ENCODE data around the gene SLC12A7. TPM values are rescaled to one million over a fixed set of nuclear protein-coding genes. Genes with fewer than 3 reads are reported as not detected.
"Not testable (repeated sequence)": the region's sequence is repeated elsewhere in the genome, so short reads cannot be mapped to it uniquely, and the experiment has no call there.

SLC12A7 gene
- total RNA-seq, 2 donors from 2014 or later = 18.4 to 34.6 TPM

DNA sequence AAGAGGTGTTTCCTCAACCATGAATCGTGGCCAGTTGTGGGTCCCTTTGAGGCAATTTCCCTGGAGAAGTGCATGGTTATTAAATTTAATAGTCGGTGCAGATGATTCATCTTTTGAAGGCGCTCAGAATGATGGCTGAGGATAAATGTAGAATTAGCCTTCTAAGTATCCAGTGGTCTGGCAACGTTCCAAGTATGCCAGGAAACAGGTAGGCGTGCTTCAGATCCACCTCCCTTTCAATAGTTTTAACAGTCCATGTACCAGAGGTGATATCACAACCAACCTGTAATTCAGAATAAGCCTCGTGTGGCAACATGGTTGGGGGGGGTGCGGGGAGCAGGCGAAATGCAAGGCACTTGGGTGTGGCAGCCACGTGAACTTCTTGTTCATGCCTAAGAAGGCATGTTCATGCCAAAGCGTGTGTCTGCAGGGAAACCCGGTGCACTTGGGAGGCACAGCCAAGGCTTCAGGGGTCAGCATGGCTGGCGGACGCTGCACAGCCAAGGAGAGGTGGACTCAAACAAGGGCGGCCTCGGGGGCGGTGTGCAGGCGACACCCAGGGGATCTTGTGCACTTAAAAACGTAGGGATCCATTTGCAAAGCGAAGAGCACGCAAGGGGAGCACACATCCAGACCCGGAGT lies 108.4 kb downstream of the SLC12A7 start:
- Histone ChIP-seq H3K4me3 (no peak overlapping the region), H3K9me3 (no peaks in the 10 kb centered on the region), H3K36me3 (no peaks in the 10 kb centered on the region), H3K27me3 (replicated peaks; ENCODE audit: insufficient read depth) (no peaks in the 10 kb centered on the region), H3K27ac (no peak overlapping the region), H3K4me1 (ENCODE audit: control insufficient read depth in 1 of 2, low read depth in 2 of 2) (no peaks in the 10 kb centered on the region)
- TF ChIP-seq, protein P1, sequence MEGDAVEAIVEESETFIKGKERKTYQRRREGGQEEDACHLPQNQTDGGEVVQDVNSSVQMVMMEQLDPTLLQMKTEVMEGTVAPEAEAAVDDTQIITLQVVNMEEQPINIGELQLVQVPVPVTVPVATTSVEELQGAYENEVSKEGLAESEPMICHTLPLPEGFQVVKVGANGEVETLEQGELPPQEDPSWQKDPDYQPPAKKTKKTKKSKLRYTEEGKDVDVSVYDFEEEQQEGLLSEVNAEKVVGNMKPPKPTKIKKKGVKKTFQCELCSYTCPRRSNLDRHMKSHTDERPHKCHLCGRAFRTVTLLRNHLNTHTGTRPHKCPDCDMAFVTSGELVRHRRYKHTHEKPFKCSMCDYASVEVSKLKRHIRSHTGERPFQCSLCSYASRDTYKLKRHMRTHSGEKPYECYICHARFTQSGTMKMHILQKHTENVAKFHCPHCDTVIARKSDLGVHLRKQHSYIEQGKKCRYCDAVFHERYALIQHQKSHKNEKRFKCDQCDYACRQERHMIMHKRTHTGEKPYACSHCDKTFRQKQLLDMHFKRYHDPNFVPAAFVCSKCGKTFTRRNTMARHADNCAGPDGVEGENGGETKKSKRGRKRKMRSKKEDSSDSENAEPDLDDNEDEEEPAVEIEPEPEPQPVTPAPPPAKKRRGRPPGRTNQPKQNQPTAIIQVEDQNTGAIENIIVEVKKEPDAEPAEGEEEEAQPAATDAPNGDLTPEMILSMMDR (IDR thresholded peaks at IDR 0.05) = no peak
- DNase-seq (ENCODE audit: low spot score) (peak; percentile 2), ATAC-seq (ENCODE audit: insufficient number of reproducible peaks, low FRiP score, low read depth) (no peak)

DNA sequence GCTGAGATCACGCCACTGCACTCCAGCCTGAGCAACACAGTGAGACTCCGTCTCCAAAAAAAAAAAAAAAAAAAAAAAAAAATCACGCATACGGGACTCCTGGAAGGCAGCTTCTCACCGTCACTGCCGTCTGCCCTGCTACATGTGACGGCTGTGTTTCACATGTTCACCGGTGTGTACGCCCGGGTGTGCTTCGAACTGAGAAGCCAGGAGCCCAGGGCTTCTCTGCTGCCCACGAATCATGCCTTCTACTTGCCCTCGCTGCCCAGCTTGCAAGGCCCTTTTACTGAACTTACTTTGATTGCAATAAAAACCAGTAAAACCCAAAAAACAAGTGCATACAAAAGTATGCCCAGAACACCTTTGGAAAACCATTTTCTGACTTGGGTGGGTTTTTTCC lies 109.0 kb downstream of the SLC12A7 start:
- TF ChIP-seq, protein P1 (IDR thresholded peaks at IDR 0.05) = no peak
- H3K27me3 ChIP-seq (replicated peaks; ENCODE audit: insufficient read depth) = no peaks in the 10 kb centered on the region
- no peak overlapping the region for H3K4me3 ChIP-seq
- H3K36me3 ChIP-seq = no peaks in the 10 kb centered on the region
- no peak for DNase-seq (ENCODE audit: low spot score)
- no peak overlapping the region for H3K27ac ChIP-seq
- H3K9me3 ChIP-seq = no peaks in the 10 kb centered on the region
- no peaks in the 10 kb centered on the region for H3K4me1 ChIP-seq (ENCODE audit: control insufficient read depth in 1 of 2, low read depth in 2 of 2)
- no peak for ATAC-seq (ENCODE audit: insufficient number of reproducible peaks, low FRiP score, low read depth)

DNA sequence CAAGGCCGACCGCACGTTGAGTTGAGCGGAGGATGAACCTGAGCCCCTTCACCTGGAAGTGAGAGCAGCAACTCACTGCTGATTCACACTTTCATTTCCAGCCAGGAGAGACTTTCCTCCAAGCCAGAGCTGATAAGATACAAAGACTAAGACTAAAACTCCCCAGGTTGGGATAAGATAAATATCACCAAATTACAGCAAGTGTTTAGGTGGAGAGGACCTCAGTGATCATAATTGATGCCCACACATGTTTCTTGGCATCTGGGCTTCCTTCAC lies 109.7 kb downstream of the SLC12A7 start:
- Histone ChIP-seq H3K4me3 (no peak overlapping the region), H3K4me1 (ENCODE audit: control insufficient read depth in 1 of 2, low read depth in 2 of 2) (no peaks in the 10 kb centered on the region), H3K27me3 (replicated peaks; ENCODE audit: insufficient read depth) (no peaks in the 10 kb centered on the region), H3K9me3 (no peaks in the 10 kb centered on the region), H3K27ac (no peak overlapping the region), H3K36me3 (no peaks in the 10 kb centered on the region)
- ATAC-seq (ENCODE audit: insufficient number of reproducible peaks, low FRiP score, low read depth) (no peak), DNase-seq (ENCODE audit: low spot score) (no peak)
- TF ChIP-seq, protein P1 (IDR thresholded peaks at IDR 0.05) = no peak

DNA sequence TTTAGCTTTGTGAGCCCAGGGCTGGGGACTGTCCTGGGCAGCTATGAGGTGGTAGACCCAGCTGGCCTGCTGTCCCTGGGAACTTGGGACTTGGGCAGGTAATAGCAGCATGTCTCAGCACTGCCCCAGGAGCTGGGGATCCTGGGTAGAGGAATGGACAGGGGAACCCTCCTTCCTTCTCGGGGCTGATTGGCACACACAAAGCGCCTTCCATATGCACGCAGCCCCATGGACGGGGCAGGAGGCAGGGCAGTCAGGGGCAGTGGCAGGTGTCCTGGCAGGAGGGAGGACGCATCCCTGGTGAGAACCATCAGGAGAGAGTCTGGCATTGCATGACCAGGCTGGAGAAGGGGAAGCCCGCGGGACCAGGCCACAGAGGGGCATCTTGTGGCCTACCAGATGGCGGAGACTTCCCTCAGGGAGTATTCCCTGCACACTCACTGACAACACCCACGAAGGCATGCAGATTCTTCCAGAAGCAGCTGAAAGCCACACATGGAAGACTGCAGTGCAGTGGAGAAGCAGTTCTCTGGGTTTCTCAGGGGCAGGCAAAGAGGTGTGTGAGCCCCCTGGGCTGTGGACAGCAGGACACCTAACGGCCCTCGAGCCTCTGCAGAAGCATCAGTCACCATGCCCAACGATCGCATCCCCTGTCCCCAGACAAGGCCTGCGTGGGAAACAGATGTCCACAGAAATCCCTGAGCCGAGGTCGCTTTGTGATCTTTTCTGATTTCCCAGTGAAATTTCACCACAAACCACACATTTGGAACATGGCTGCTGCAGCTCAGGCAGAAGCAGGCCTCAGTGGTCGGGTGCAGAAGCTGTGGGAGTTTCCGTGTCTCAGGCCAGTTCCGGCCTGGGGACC lies 110.2 kb downstream of the SLC12A7 start:
- no peak overlapping the region for H3K27ac ChIP-seq
- TF ChIP-seq, protein P1 (IDR thresholded peaks at IDR 0.05) = no peak
- ATAC-seq (ENCODE audit: insufficient number of reproducible peaks, low FRiP score, low read depth) (no peak), DNase-seq (ENCODE audit: low spot score) (peak; percentile 0)
- H3K9me3 ChIP-seq = no peaks in the 10 kb centered on the region
- H3K27me3 ChIP-seq (replicated peaks; ENCODE audit: insufficient read depth) = no peaks in the 10 kb centered on the region
- no peak overlapping the region for H3K4me3 ChIP-seq
- H3K4me1 ChIP-seq (ENCODE audit: control insufficient read depth in 1 of 2, low read depth in 2 of 2) = no peaks in the 10 kb centered on the region
- no peaks in the 10 kb centered on the region for H3K36me3 ChIP-seq

DNA sequence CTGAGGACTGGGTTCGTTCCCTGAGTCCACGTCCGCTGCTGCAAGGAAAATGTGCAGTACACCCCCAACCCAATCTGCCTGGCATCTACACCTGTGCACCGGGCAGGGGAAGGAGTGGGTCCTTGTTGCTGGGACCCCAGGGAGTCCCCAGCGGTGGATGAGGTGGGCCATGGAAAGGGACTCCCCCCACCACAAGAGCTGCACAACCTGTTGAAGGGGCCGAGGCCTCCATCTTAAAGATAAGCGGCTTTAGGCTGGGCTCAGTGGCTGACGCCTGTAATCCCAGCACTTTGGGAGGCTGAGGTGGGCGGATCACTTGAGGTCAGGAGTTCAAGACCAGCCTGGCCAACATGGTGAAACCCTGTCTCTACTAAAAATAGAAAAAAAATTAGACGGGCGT lies 111.0 kb downstream of the SLC12A7 start:
- H3K4me3 ChIP-seq; H3K36me3 ChIP-seq; DNase-seq (ENCODE audit: low spot score); ATAC-seq (ENCODE audit: insufficient number of reproducible peaks, low FRiP score, low read depth); H3K27ac ChIP-seq; H3K9me3 ChIP-seq; H3K27me3 ChIP-seq (replicated peaks; ENCODE audit: insufficient read depth); H3K4me1 ChIP-seq (ENCODE audit: control insufficient read depth in 1 of 2, low read depth in 2 of 2): not testable (repeated sequence)

Other genes starting within 250 kb of the SLC12A7 start
- gene BRD9, start 219.3 kb downstream of the SLC12A7 start, total RNA-seq = 10 to 100 TPM; 30.7 to 54.5 TPM
- gene TRIP13, start 219.2 kb downstream of the SLC12A7 start, total RNA-seq = 1 to 10 TPM in 1 of 2 donors, not detected in 1; 1.6 TPM
- gene NKD2, start 103.3 kb downstream of the SLC12A7 start, total RNA-seq = 1 to 10 TPM; 1.4 to 1.5 TPM
- not detected for gene SLC6A19, start 89.5 kb upstream of the SLC12A7 start, total RNA-seq
- gene SLC6A18, start 113.3 kb upstream of the SLC12A7 start, total RNA-seq = not detected
- gene TERT, start 183.0 kb upstream of the SLC12A7 start, total RNA-seq = not detected
- gene CLPTM1L, start 233.0 kb upstream of the SLC12A7 start, total RNA-seq = 100 to 1,000 TPM; 117 to 155 TPM